Measurements from ENCODE around the gene EIF2AK3.
"Not testable (repeated sequence)": the region's sequence is repeated elsewhere in the genome, so short reads cannot be mapped to it uniquely, and the experiment has no call there.

EIF2AK3 gene

GRCh38 chr2:88627055-88627855, at the start of gene EIF2AK3:
Gene EIF2AK3, minus strand, starts transcription at chr2:88627464. Its CDS starts 190 bp downstream, at chr2:88627274.
- DNase-seq: peak; percentile 99

DNA sequence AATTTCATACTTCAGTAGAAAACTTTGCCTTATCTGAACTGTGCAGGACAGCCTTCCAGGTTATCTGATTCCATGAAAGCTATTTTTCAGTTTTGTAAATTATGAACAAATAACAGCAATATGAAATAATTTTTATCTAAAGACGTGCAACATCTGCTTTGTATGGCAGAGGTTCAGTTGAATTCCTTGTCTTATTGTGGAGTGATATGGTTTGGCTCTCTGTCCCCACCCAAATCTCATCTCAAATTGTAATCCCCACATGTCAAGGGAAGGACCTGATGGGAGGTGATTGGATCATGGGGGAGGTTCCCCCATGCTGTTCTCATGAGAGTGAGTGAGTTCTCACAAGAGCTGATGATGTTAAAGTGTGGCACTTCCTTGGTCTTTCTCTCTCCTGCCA, 46.1 kb upstream of the EIF2AK3 start:
- no peak for DNase-seq

GRCh38 chr2:88671786-88672427, 44.6 kb upstream of the EIF2AK3 start:
- peak; percentile 59 for DNase-seq

DNA sequence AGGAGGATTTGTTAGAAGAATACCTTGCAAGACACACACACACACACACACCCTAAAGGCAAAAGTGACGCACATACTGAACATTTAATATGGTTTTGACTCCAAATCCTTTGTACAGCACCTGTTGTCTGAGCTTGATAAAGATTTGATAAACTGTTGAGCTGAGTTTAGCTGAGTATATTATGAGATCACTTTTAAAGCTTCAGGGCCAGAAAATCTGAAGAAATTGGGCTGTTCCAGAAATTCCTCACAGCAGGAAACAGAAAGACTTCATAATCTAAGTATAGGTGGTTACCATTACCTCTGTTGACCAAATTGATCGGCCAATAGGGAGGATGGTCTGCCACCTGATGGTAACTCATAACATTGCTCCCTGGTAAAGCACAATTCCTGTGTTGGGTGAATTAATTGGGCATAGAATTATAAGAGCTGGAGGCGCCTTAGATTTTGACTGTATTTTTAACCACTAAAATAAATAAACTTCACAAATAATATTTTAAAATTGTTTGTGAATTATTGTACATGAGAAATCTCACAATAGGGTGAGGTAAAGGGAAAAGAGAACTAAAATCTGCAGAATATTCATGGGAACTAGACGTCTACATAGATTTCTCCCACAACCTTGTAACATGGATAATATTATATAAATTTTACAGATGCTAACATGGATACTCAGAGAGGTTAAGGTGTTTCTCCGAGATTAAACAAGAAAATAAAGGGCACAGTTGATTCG, 42.4 kb upstream of the EIF2AK3 start:
- peak; percentile 10 for DNase-seq

- no peak for DNase-seq
These were observed 41.6 kb upstream of the EIF2AK3 start for GRCh38 chr2:88668862-88669261.

- DNase-seq: no peak
These were observed 40.0 kb upstream of the EIF2AK3 start for GRCh38 chr2:88667219-88667618.

DNA sequence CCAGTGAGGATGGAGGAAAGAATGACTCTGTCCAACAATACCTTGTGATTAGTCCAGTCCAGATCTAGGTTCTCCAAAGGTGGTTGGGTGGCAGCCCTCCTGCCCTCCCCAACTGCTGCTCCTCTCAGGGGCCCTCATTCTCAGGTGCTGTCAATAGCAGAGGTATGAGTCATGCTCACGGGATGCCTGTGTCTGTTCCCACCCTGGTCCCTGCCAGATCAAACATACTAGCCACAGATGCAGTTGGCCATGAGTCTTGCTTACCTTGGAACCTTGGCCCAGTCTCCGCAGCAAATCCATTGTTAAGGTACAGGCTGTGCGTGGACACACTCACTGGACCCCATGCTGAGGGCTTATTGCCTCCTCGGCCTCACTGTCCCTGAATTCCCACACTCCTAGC, 39.3 kb upstream of the EIF2AK3 start:
- DNase-seq: no peak

DNA sequence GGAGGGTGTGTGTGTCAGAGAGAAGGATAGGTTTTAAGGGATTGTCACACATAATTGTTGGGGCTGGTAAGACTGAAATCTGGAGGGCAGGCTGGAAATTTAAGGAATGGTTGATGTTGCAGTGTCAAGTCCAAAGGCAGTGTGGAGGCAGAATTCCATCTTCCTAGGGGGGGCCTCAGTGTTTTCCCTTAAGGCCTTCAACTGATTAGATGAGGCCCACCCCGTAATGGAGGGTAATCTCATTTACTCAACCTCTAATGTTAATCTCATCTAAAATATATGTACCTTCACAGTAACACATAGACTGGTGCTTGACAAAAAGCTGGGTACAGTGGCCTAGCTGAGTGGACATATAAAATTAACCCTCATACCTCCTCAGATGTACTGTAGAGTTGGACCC, 33.4 kb upstream of the EIF2AK3 start:
- DNase-seq: no peak

DNA sequence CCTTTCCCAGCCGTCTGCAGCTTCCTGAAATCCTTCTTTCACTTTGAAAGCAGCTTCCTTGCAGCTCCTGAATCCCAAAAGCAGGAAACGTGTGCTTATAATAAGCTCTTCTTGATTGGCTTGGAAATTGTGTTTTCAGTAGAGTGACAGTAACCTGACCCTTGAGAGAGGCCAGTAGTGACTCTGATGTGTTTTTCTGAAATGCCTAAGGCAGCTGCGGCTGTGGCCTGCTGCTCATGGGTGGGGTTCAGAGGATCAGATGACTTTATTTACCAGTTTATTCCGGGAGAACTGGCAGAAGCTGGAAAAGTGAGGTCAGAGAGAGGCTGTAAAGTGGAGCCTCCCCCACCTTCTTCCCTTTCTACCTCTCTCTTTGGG, 32.3 kb upstream of the EIF2AK3 start:
- DNase-seq: peak; percentile 94

DNA sequence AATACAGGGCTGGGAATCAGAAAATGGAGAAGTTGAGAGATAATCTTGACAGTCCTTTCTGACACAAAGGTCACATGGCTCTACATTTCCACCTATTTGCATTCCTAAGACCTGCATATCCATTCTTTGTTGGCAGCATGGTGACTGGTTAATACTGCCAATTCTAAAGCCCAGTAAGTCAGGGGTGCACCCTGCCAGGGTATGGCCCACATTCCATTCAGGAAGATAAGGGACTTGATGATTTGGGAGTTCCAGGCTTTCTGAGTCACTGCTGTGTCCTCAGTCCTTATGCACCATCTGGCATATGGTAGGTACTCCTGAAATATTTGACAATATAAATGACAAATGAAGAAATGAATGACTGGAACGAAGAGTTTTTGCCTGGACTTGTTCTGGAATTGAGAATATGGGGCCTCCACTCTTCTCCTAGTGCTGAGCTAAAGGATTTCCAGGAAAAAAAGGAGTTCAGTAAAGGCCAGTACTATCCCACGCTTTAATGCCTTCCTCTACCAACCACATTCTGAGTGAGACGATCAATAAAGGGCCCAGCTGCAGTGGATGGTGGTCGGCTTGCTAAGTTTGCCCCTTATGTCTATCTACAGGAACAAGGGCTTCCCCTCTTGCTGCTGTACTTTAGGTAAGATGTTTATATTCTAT, 31.7 kb upstream of the EIF2AK3 start:
- DNase-seq: peak; percentile 83

- DNase-seq: no peak
These were observed 31.1 kb upstream of the EIF2AK3 start for GRCh38 chr2:88658326-88658725.

DNA sequence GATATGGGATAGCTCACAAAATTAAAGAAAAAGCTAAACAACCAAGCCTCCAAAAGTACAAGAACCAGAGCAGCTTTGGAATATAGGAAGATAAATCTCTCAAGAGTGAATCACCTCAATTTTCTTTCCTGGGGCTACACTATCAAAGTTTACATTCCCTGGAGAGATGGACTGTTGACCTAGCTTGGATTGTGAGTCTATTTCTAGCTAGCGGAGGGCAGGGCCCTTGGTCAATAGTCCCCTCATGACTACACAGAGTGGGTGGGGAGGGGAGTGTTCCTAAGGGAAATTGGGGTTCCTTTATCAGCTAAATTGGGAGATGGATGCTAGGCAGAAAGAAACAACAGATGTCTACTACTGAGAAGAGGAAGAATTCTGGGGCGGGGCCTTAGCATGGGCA, 29.9 kb upstream of the EIF2AK3 start:
- no peak for DNase-seq

GRCh38 chr2:88656690-88657089, 29.4 kb upstream of the EIF2AK3 start:
- DNase-seq: no peak

GRCh38 chr2:88654714-88655113, 27.4 kb upstream of the EIF2AK3 start:
- DNase-seq: no peak

DNA sequence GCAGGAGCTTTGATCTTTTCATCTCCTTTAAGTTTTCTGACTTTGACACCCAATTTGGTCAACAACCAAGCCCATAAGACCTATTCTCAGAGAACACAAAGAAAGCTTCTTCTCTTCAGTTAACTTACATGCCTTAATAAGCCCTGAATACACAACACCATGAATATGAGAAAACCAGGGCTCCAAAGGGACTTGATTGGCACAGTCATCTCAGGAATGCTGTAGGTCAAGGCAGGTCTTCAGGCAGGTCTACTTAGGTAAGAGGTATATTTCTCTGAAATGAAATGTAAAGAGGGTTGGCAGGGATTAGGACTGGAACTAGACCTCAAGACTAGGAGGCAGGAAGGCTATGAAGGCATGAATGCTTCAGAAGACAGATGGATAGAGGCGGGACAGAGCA, 24.4 kb upstream of the EIF2AK3 start:
- no peak for DNase-seq

DNA sequence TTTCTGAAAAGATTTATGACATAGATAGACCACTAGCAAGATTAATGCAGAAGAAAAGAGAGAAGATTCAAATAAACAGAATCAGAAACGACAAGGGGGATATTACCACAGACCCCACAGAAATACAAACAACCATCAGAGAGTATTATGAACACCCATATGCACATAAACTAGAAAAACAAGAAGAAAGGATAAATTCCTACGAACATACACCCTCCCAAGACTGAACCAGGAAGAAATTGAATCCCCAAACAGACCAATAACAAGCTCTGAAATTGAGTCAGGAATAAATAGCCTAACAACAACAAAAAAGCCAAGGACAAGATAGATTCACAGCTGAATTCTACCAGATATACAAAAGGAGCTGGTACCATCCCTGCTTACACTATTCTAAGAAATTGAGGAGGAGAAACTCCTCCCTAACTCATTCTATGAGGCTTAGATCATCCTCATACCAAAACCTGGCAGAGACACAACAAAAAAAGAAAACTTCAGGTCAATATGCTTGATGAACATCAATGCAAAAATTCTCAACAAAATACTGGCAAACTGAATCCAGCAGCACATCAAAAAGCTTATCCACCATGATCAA, 18.1 kb upstream of the EIF2AK3 start:
- DNase-seq: not testable (repeated sequence)

DNA sequence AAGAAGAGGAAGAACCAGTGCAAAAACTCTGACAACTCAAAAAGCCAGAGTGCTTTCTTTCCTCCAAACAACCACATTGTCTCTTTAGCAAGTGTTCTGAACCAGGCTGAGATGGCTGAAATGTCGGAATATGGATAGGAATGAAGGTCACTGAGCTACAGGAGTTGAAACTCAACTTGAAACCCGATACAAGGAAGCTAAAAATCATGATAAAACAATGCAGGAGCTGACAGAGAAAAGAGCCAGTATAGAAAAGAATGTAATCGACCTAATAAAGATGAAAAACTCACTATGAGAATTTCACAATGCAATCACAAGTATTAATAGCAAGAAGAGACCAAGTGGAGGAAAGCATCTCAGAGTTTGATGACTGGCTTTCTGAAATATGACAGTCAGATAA, 15.0 kb upstream of the EIF2AK3 start:
- no peak for DNase-seq

DNA sequence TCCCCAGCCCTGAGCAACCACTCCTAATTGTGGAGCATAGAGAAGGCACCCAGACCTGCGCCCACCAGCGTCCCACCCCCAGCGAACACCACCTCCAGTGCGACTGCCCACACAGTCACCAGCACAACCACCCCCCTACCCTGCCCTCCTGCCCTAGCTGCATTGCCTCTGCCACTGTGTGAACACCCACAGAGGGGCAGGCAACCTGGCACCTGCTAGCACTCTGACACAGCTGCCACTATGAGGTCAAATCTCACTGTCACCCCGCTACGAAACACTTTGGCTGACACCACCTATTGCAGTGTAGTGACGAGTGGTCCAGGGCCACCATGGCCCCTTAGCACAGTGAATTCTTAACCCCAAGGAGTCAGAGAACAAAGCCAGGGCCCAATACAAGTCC, 14.1 kb upstream of the EIF2AK3 start:
- no peak for DNase-seq

- DNase-seq: no peak
These were observed 12.6 kb upstream of the EIF2AK3 start for GRCh38 chr2:88639865-88640264.

- DNase-seq: no peak
These were observed 11.5 kb upstream of the EIF2AK3 start for GRCh38 chr2:88638743-88639142.

GRCh38 chr2:88638123-88638650, 10.9 kb upstream of the EIF2AK3 start:
- no peak for DNase-seq

GRCh38 chr2:88637464-88637863, 10.2 kb upstream of the EIF2AK3 start:
- DNase-seq: no peak

DNA sequence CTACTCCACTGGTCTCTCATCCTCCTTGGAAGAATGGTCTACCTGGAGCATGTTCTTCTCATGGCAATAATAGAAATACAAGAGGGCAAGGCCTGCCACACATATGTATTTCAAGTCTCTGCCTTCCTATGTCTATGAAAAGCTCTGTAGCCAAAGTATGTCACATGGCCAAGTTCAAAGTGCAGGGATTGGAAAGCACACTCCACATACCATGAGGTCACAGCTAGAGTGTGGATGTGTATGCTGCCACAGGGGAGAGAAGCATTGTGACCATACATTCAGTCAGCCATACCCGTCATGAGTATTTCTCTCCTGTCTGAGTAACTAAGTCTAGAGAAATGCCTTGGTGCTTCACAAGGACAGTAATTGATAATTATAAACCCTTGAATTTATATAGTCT, 8.8 kb upstream of the EIF2AK3 start:
- DNase-seq: no peak

Measured in NCI-H2171 treated with DMSO at 0.1 percent for 48 hours (cell line).